Neuronal stem cell (in vitro differentiated cells): Measurements from ENCODE around the gene NOM1.
A peak's percentile ranks its signal among the peaks of the same experiment; 100 is the strongest.

ENCODE experiments used
- DNase-seq: peaks from one replicate; pipeline ENCODE4 v3.0.0-alpha.2; 2013; ENCODE audit warnings: low spot score
- H2AFZ ChIP-seq: one replicate; pipeline ENCODE4 v1.6.1; 2013; ENCODE audit warnings: mild to moderate bottlenecking, low read length, inconsistent platforms
- H2AK5ac ChIP-seq: 2 replicates; pipeline ENCODE4 v1.6.1; 2013; ENCODE audit warnings: low read depth, mild to moderate bottlenecking, inconsistent platforms, low read length, moderate library complexity, mixed read lengths
- H2BK120ac ChIP-seq: 2 replicates; pipeline ENCODE4 v1.6.1; 2013; ENCODE audit warnings: low read depth, mild to moderate bottlenecking, inconsistent platforms, low read length, moderate library complexity, mixed read lengths
- H2BK12ac ChIP-seq: one replicate; pipeline ENCODE4 v1.6.1; 2013; ENCODE audit warnings: low read length, inconsistent platforms
- H2BK15ac ChIP-seq: 2 replicates; pipeline ENCODE4 v1.6.1; 2013; ENCODE audit warnings: mild to moderate bottlenecking, low read length, inconsistent platforms, mixed read lengths
- H2BK5ac ChIP-seq: one replicate; pipeline ENCODE4 v1.6.1; 2013; ENCODE audit warnings: inconsistent platforms, mild to moderate bottlenecking, low read length, moderate library complexity
- H3K14ac ChIP-seq: one replicate; pipeline ENCODE4 v1.6.1; 2013; ENCODE audit warnings: low read length, inconsistent platforms
- H3K18ac ChIP-seq: 2 replicates; pipeline ENCODE4 v1.6.1; 2013; ENCODE audit warnings: low read length, inconsistent platforms
- H3K23ac ChIP-seq: 2 replicates; pipeline ENCODE4 v1.6.1; 2013; ENCODE audit warnings: low read depth, mild to moderate bottlenecking, mixed read lengths, low read length, inconsistent platforms; ENCODE audit not compliant: poor library complexity
- H3K27ac ChIP-seq: replicated peaks from 3 replicates; pipeline ENCODE4 v1.5.1; 2013; ENCODE audit warnings: low read length, inconsistent platforms
- H3K27me3 ChIP-seq, 3 experiments: 2 replicates each; pipeline ENCODE4 v1.6.1; 2013; ENCODE audit warnings: low read length in 3 of 3, mild to moderate bottlenecking in 2 of 3, inconsistent platforms in 1 of 3, low read depth in 1 of 3, mixed read lengths in 1 of 3, moderate library complexity in 1 of 3; ENCODE audit not compliant: control insufficient read depth in 3 of 3, insufficient read depth in 3 of 3
- H3K36me3 ChIP-seq, 2 donors: replicated peaks in 1 of 2; 2 replicates each; pipeline ENCODE4 v1.6.1; 2013; ENCODE audit warnings: low read length in 2 of 2; ENCODE audit not compliant: control insufficient read depth in 2 of 2, insufficient read depth in 2 of 2
- H3K4ac ChIP-seq: 2 replicates; pipeline ENCODE4 v1.6.1; 2013; ENCODE audit warnings: inconsistent platforms, mild to moderate bottlenecking, low read length, moderate library complexity
- H3K4me1 ChIP-seq, 2 donors: 1 replicate in 1 of 2; 2 replicates in 1 of 2; pipeline ENCODE4 v1.6.1; 2013; ENCODE audit warnings: low read length in 2 of 2, low read depth in 1 of 2; ENCODE audit not compliant: control insufficient read depth in 2 of 2, insufficient read depth in 1 of 2
- H3K4me2 ChIP-seq: one replicate; pipeline ENCODE4 v1.6.1; 2013; ENCODE audit warnings: mild to moderate bottlenecking, low read length, inconsistent platforms; ENCODE audit not compliant: insufficient read depth, poor library complexity, severe bottlenecking
- H3K4me3 ChIP-seq, 2 donors: 2 replicates each; pipeline ENCODE4 v1.5.1; 2013; ENCODE audit warnings: low read length in 2 of 2, mild to moderate bottlenecking in 2 of 2, inconsistent platforms in 1 of 2, moderate library complexity in 1 of 2
- H3K79me1 ChIP-seq: one replicate; pipeline ENCODE4 v1.6.1; 2013; ENCODE audit warnings: low read depth, mild to moderate bottlenecking, inconsistent platforms, low read length, moderate library complexity
- H3K9ac ChIP-seq: one replicate; pipeline ENCODE4 v1.6.1; 2013; ENCODE audit warnings: mild to moderate bottlenecking, low read depth, low read length, inconsistent platforms; ENCODE audit not compliant: poor library complexity
- H3K9me3 ChIP-seq, 2 donors: replicated peaks in 1 of 2; 2 replicates each; pipeline versions ENCODE3 to v1.6.1; 2013; ENCODE audit warnings: low read length in 2 of 2, mild to moderate bottlenecking in 2 of 2, inconsistent platforms in 1 of 2, low read depth in 1 of 2, mixed read lengths in 1 of 2, moderate library complexity in 1 of 2; ENCODE audit not compliant: control insufficient read depth in 2 of 2, insufficient read depth in 1 of 2
- H4K8ac ChIP-seq: one replicate; pipeline ENCODE4 v1.6.1; 2013; ENCODE audit warnings: low read depth, mild to moderate bottlenecking, inconsistent platforms, low read length, moderate library complexity
- H4K91ac ChIP-seq: one replicate; pipeline ENCODE4 v1.6.1; 2013; ENCODE audit warnings: low read length, low read depth, mild to moderate bottlenecking, inconsistent platforms; ENCODE audit not compliant: poor library complexity
- WGBS, 2 donors: extraction: QIAGEN DNeasy Blood & Tissue Kit; methylation state at CpG; one replicate each; pipeline ENCODE4 v1.1.7; 2013; ENCODE audit warnings: missing lambda C conversion rate in 2 of 2, mixed read lengths in 1 of 2; ENCODE audit not compliant: insufficient read length in 2 of 2, insufficient replicate concordance in 1 of 2; ENCODE audit errors: extremely low coverage in 2 of 2; 5-methylcytosine and 5-hydroxymethylcytosine counted together

The NOM1 gene

GRCh38 chr7:156988343-156989185 lies 39.1 kb downstream of the NOM1 start:
- Histone ChIP-seq H2AFZ (no peak overlapping the region), H4K91ac (no peak overlapping the region), H3K4me1 (peaks cover 0 to 4% of the 10 kb centered on the region in 2 donors), H3K36me3 (no peaks in the 10 kb centered on the region), H2BK12ac (no peak overlapping the region), H3K27me3 (peaks cover 0 to 29% (median 0%) of the 10 kb centered on the region in 3 experiments), H3K4ac (no peak overlapping the region), H2BK15ac (no peak overlapping the region), H4K8ac (peak overlapping the region; percentile 17), H3K9me3 (no peaks in the 10 kb centered on the region), H2BK5ac (no peak overlapping the region), H3K9ac (no peak overlapping the region), H3K79me1 (peaks cover 2% of the 10 kb centered on the region), H2AK5ac (no peak overlapping the region), H3K4me3 (no peak overlapping the region), H3K23ac (peak overlapping the region; percentile 91), H3K18ac (no peak overlapping the region), H3K14ac (peak overlapping the region; percentile 31), H3K4me2 (no peak overlapping the region), H3K27ac (no peak overlapping the region), H2BK120ac (no peak overlapping the region)
- no CpG with 5 or more reads among the region's 27 CpGs for WGBS, 2 donors
- no peak for DNase-seq

GRCh38 chr7:156989766-156990535 lies 40.4 kb downstream of the NOM1 start:
- no peak overlapping the region for H3K9ac ChIP-seq
- no peak overlapping the region for H3K18ac ChIP-seq
- H3K4me2 ChIP-seq: no peak overlapping the region
- H3K9me3 ChIP-seq: no peaks in the 10 kb centered on the region
- no peak for DNase-seq
- H3K4ac ChIP-seq: no peak overlapping the region
- no peak overlapping the region for H2AFZ ChIP-seq
- peak overlapping the region; percentile 2 for H2BK12ac ChIP-seq
- no peak overlapping the region for H3K4me3 ChIP-seq
- no peak overlapping the region for H4K91ac ChIP-seq
- peak overlapping the region; percentile 58 for H2BK15ac ChIP-seq
- peak overlapping the region; percentile 86 for H2AK5ac ChIP-seq
- peaks cover 0 to 4% of the 10 kb centered on the region in 2 donors for H3K4me1 ChIP-seq
- H4K8ac ChIP-seq: no peak overlapping the region
- H2BK120ac ChIP-seq: no peak overlapping the region
- H3K27ac ChIP-seq: no peak overlapping the region
- peak overlapping the region; percentile 69 for H2BK5ac ChIP-seq
- peaks cover 2% of the 10 kb centered on the region for H3K79me1 ChIP-seq
- peaks cover 0 to 36% (median 0%) of the 10 kb centered on the region in 3 experiments for H3K27me3 ChIP-seq
- no peak overlapping the region for H3K23ac ChIP-seq
- H3K14ac ChIP-seq: no peak overlapping the region
- H3K36me3 ChIP-seq: no peaks in the 10 kb centered on the region
- no CpG with 5 or more reads among the region's 25 CpGs for WGBS, 2 donors

- Histone ChIP-seq H2BK12ac (no peak overlapping the region), H3K4me1 (peaks cover 0 to 4% of the 10 kb centered on the region in 2 donors), H3K18ac (peak overlapping the region; percentile 78), H3K27ac (no peak overlapping the region), H2BK120ac (no peak overlapping the region), H3K23ac (peak overlapping the region; percentile 83), H3K79me1 (no peaks in the 10 kb centered on the region), H2AFZ (no peak overlapping the region), H3K9me3 (no peaks in the 10 kb centered on the region), H3K36me3 (no peaks in the 10 kb centered on the region), H4K8ac (no peak overlapping the region), H3K4me2 (no peak overlapping the region), H4K91ac (no peak overlapping the region), H3K14ac (peak overlapping the region; percentile 31), H2AK5ac (peak overlapping the region; percentile 42), H2BK5ac (peak overlapping the region; percentile 85), H3K4ac (no peak overlapping the region), H3K27me3 (peaks cover 0 to 65% (median 4%) of the 10 kb centered on the region in 3 experiments), H2BK15ac (peak overlapping the region; percentile 76), H3K9ac (no peak overlapping the region), H3K4me3 (no peak overlapping the region)
- no peak for DNase-seq
- no CpG with 5 or more reads among the region's 32 CpGs for WGBS, 2 donors
These were observed 43.8 kb downstream of the NOM1 start for GRCh38 chr7:156993021-156993924.
